HG03439 (cell line): ENCODE results near the gene RAMP3.
"Not testable (repeated sequence)": the region's sequence is repeated elsewhere in the genome, so short reads cannot be mapped to it uniquely, and the experiment has no call there.

Experiments
- ATAC-seq: cut with Tn5 transposase; IDR thresholded peaks from one replicate; pipeline ENCODE4 v1.9.1; 2021; ENCODE audit warnings: mild to moderate bottlenecking, moderate library complexity; ENCODE audit not compliant: unreplicated experiment

The RAMP3 gene

GRCh38 chr7:45157653-45158401, at the start of gene RAMP3:
Gene RAMP3, plus strand, starts transcription at chr7:45157791. Its CDS starts 38 bp downstream, at chr7:45157829.
- ATAC-seq, result no peak

GRCh38 chr7:45108863-45109262, 48.7 kb upstream of the RAMP3 start:
- no peak for ATAC-seq

GRCh38 chr7:45111298-45112223, 46.0 kb upstream of the RAMP3 start, which contains the start of gene TBRG4:
Gene TBRG4, minus strand, starts transcription at chr7:45111697. Its CDS starts 2,460 bp downstream, at chr7:45109237.
- ATAC-seq, result peak; percentile 96

- no peak for ATAC-seq
Observed at GRCh38 chr7:45112648-45113047, 44.9 kb upstream of the RAMP3 start.

GRCh38 chr7:45114257-45114656, 43.3 kb upstream of the RAMP3 start:
- ATAC-seq, result not testable (repeated sequence)

GRCh38 chr7:45114926-45115325, 42.7 kb upstream of the RAMP3 start:
- ATAC-seq, result no peak

GRCh38 chr7:45116048-45116447, 41.5 kb upstream of the RAMP3 start:
- ATAC-seq, result no peak

GRCh38 chr7:45117582-45117981, 40.0 kb upstream of the RAMP3 start:
- ATAC-seq, result no peak

GRCh38 chr7:45118292-45118691, 39.3 kb upstream of the RAMP3 start:
- ATAC-seq, result no peak

- no peak for ATAC-seq
Observed at GRCh38 chr7:45118889-45119331, 38.7 kb upstream of the RAMP3 start.

- ATAC-seq, result no peak
Observed at GRCh38 chr7:45119550-45119949, 38.0 kb upstream of the RAMP3 start.

GRCh38 chr7:45122975-45123860, 34.4 kb upstream of the RAMP3 start:
- ATAC-seq, result no peak

GRCh38 chr7:45123913-45124710, 33.5 kb upstream of the RAMP3 start:
- no peak for ATAC-seq

GRCh38 chr7:45125193-45125904, 32.2 kb upstream of the RAMP3 start:
- ATAC-seq, result no peak

GRCh38 chr7:45126201-45126600, 31.4 kb upstream of the RAMP3 start:
- no peak for ATAC-seq

- ATAC-seq, result no peak
Observed at GRCh38 chr7:45126920-45127319, 30.7 kb upstream of the RAMP3 start.

- ATAC-seq, result no peak
Observed at GRCh38 chr7:45129181-45129800, 28.3 kb upstream of the RAMP3 start.

- ATAC-seq, result no peak
Observed at GRCh38 chr7:45129906-45130305, 27.7 kb upstream of the RAMP3 start.

GRCh38 chr7:45130910-45131309, 26.7 kb upstream of the RAMP3 start:
- no peak for ATAC-seq
